ENCODE data around the gene STIM1.

The STIM1 gene

DNA sequence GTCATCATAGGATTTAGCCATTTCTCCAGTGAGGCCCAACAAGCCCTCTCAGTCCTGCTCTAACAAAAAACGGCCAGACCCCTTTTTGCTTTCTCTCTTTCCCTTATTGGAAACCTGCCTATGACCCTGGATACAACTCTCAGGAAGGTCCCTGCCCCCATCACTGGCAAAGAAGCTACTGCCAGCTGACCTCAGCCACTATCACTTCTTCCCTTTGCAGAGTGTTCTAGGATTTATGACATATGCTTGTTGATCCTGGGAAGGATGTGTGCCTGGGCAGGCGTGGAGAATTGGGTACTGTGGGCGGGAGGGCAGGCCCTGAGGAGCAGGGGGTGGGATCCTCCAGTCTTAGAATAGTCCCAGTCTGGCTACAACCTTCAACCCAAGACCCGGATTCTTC lies 39.6 kb upstream of the STIM1 start:
- no peak for TF ChIP-seq YY1 (IDR thresholded peaks at IDR 0.05; ENCODE audit: insufficient read depth, insufficient read length)
- TF ChIP-seq SUZ12 (IDR thresholded peaks at IDR 0.05; ENCODE audit: extremely low read depth, insufficient read depth, insufficient read length) = no peak
- no peak for TF ChIP-seq ZNF274 (IDR thresholded peaks at IDR 0.05; ENCODE audit: low read depth, low read length)
- Histone ChIP-seq H3K4me1 (ENCODE audit: insufficient read depth, insufficient read length) (peaks cover 4% of the 10 kb centered on the region), H3K9me3 (ENCODE audit: insufficient read depth, low read length) (no peaks in the 10 kb centered on the region), H3K9ac (ENCODE audit: insufficient read length, low read depth) (no peak overlapping the region), H3K4me3 (ENCODE audit: insufficient read length, low read depth) (no peak overlapping the region), H3K27me3 (ENCODE audit: insufficient read depth, insufficient read length) (no peaks in the 10 kb centered on the region), H3K36me3 (ENCODE audit: insufficient read depth, insufficient read length, low read length) (peaks cover 21% of the 10 kb centered on the region)
- no peak for DNase-seq (ENCODE audit: low read depth, low spot score)

DNA sequence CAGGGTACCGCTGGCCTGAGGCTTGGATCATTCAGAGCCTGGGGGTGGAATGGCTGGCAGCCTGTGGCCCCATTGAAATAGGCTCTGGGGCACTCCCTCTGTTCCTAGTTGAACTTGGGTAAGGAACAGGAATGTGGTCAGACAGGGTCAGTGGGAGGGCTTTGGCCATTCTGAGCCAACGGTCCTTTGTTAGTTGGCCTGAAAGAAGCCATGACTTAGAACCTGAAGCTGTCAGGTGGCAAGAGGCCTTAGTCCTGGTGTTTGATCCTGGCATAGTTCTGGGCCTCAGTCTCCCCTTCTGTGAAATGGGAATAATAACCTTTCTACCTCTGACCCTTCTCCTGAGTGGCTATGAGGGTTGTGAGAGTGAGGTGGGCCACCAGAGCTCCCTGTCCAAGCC lies 38.8 kb upstream of the STIM1 start:
- TF ChIP-seq SUZ12 (IDR thresholded peaks at IDR 0.05; ENCODE audit: extremely low read depth, insufficient read depth, insufficient read length) = no peak
- H3K4me1 ChIP-seq (ENCODE audit: insufficient read depth, insufficient read length) = no peaks in the 10 kb centered on the region
- no peak overlapping the region for H3K4me3 ChIP-seq (ENCODE audit: insufficient read length, low read depth)
- H3K36me3 ChIP-seq (ENCODE audit: insufficient read depth, insufficient read length, low read length) = peaks cover 16% of the 10 kb centered on the region
- H3K9me3 ChIP-seq (ENCODE audit: insufficient read depth, low read length) = no peaks in the 10 kb centered on the region
- no peaks in the 10 kb centered on the region for H3K27me3 ChIP-seq (ENCODE audit: insufficient read depth, insufficient read length)
- no peak for DNase-seq (ENCODE audit: low read depth, low spot score)
- no peak overlapping the region for H3K9ac ChIP-seq (ENCODE audit: insufficient read length, low read depth)

DNA sequence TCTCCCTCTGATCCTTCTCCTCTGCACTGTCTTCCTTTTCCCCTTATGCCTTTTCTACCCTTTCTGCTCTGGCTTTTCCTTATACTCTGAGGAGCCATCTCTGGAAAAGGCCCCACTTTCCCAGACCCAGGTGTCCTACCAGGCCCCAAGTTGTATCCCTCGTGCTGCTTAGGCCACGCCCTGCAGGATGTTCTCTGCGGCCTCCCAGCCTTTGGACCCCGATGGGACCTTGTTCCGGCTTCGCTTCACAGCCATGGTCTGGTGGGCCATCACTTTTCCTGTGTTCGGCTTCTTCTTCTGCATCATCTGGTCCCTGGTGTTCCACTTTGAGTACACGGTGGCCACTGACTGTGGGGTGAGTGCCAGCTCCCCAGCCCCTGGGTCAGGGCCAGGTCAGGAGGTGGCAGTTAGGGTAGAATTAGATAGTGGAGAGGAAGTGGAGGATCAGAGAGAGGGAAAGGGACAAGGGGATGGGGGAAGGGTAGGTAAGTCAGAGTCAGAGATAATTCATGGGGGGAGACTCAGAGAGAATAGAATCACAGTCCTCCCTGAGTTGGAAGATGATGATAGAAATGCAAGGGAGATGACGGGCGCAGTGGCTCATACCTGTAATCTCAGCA lies 38.2 kb upstream of the STIM1 start:
- no peak for DNase-seq (ENCODE audit: low read depth, low spot score)
- H3K9me3 ChIP-seq (ENCODE audit: insufficient read depth, low read length) = no peaks in the 10 kb centered on the region
- H3K9ac ChIP-seq (ENCODE audit: insufficient read length, low read depth) = no peak overlapping the region
- peaks cover 16% of the 10 kb centered on the region for H3K36me3 ChIP-seq (ENCODE audit: insufficient read depth, insufficient read length, low read length)
- no peaks in the 10 kb centered on the region for H3K4me1 ChIP-seq (ENCODE audit: insufficient read depth, insufficient read length)
- H3K27me3 ChIP-seq (ENCODE audit: insufficient read depth, insufficient read length) = no peaks in the 10 kb centered on the region
- no peak for TF ChIP-seq ZNF274 (IDR thresholded peaks at IDR 0.05; ENCODE audit: low read depth, low read length)
- no peak overlapping the region for H3K4me3 ChIP-seq (ENCODE audit: insufficient read length, low read depth)

DNA sequence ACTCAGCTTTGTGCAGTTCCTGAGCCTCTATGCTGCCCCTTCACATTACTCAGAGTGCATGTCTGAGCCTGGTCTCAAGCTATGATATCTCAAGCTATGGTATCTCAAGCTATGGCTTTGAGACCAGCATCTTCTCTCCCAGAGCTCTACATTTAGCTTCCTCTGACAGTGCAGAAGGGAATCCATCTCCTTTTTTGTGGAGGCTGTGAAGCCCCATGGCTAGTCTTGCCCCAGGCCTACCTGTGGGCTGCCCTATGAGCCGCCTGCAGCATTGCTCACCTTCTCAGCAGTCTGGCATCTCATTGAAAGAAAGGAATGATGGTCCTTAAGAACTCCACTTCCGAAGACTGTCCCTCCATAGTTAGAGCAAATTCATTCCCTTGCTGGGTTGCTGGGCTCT lies 34.5 kb upstream of the STIM1 start:
- no peaks in the 10 kb centered on the region for H3K9me3 ChIP-seq (ENCODE audit: insufficient read depth, low read length)
- TF ChIP-seq SUZ12 (IDR thresholded peaks at IDR 0.05; ENCODE audit: extremely low read depth, insufficient read depth, insufficient read length) (no peak), YY1 (IDR thresholded peaks at IDR 0.05; ENCODE audit: insufficient read depth, insufficient read length) (no peak), ZNF274 (IDR thresholded peaks at IDR 0.05; ENCODE audit: low read depth, low read length) (no peak)

DNA sequence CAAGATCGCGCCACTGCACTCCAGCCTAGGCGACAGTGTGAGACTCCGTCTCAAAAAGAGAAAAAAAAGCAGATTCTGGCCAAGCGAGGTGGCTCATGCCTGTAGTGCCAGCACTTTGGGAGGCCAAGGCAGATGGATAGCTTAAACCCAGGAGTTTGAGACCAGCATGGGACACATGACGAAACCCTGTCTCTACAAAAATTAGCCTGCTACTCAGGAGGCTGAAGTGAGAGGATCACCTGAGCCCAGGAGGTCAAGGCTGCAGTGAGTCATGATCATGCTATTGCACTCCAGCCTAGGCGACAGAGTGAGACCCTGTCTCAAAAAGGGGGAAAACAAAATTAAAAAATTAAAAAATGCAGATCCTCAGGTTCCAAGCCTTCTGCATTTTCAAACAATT lies 33.2 kb upstream of the STIM1 start:
- no peak for DNase-seq (ENCODE audit: low read depth, low spot score)
- H3K36me3 ChIP-seq (ENCODE audit: insufficient read depth, insufficient read length, low read length) = peaks cover 50% of the 10 kb centered on the region
- peaks cover 20% of the 10 kb centered on the region for H3K4me1 ChIP-seq (ENCODE audit: insufficient read depth, insufficient read length)
- H3K27me3 ChIP-seq (ENCODE audit: insufficient read depth, insufficient read length) = no peaks in the 10 kb centered on the region
- no peaks in the 10 kb centered on the region for H3K9me3 ChIP-seq (ENCODE audit: insufficient read depth, low read length)
- H3K4me3 ChIP-seq (ENCODE audit: insufficient read length, low read depth) = no peak overlapping the region
- TF ChIP-seq ZNF274 (IDR thresholded peaks at IDR 0.05; ENCODE audit: low read depth, low read length) = no peak
- TF ChIP-seq YY1 (IDR thresholded peaks at IDR 0.05; ENCODE audit: insufficient read depth, insufficient read length) = no peak
- TF ChIP-seq SUZ12 (IDR thresholded peaks at IDR 0.05; ENCODE audit: extremely low read depth, insufficient read depth, insufficient read length) = no peak
- H3K9ac ChIP-seq (ENCODE audit: insufficient read length, low read depth) = no peak overlapping the region

More for the DNA sequence above, 34.5 kb upstream of the STIM1 start:
- H3K27me3 ChIP-seq (ENCODE audit: insufficient read depth, insufficient read length) = no peaks in the 10 kb centered on the region
- no peak for DNase-seq (ENCODE audit: low read depth, low spot score)
- H3K36me3 ChIP-seq (ENCODE audit: insufficient read depth, insufficient read length, low read length) = peaks cover 36% of the 10 kb centered on the region
- H3K9ac ChIP-seq (ENCODE audit: insufficient read length, low read depth) = no peak overlapping the region
- no peak overlapping the region for H3K4me3 ChIP-seq (ENCODE audit: insufficient read length, low read depth)
- H3K4me1 ChIP-seq (ENCODE audit: insufficient read depth, insufficient read length) = peaks cover 12% of the 10 kb centered on the region

DNA sequence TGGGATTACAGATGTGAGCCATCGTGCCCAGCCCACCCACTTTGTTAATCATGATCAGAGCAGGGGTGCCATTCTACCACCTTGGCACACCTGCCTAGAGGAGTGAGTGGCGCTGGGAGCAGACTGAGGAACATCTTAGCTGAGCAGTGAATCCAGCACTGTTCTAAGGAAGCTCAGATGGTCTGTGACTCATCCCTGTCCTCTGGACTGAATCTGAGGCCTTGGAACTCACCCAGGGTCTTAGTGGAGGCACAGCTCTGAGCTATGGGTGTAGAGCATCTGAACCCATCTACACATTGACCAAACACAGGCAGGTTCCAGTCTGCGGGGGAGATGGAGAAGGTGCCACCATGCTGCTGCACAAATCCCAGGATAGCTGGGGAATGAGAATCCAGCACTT lies 32.2 kb upstream of the STIM1 start:
- no peaks in the 10 kb centered on the region for H3K9me3 ChIP-seq (ENCODE audit: insufficient read depth, low read length)
- H3K9ac ChIP-seq (ENCODE audit: insufficient read length, low read depth) = no peak overlapping the region
- H3K36me3 ChIP-seq (ENCODE audit: insufficient read depth, insufficient read length, low read length) = peaks cover 60% of the 10 kb centered on the region
- H3K4me1 ChIP-seq (ENCODE audit: insufficient read depth, insufficient read length) = peaks cover 27% of the 10 kb centered on the region
- H3K4me3 ChIP-seq (ENCODE audit: insufficient read length, low read depth) = no peak overlapping the region
- TF ChIP-seq SUZ12 (IDR thresholded peaks at IDR 0.05; ENCODE audit: extremely low read depth, insufficient read depth, insufficient read length) = no peak
- no peak for TF ChIP-seq YY1 (IDR thresholded peaks at IDR 0.05; ENCODE audit: insufficient read depth, insufficient read length)
- no peak for TF ChIP-seq ZNF274 (IDR thresholded peaks at IDR 0.05; ENCODE audit: low read depth, low read length)
- no peak for DNase-seq (ENCODE audit: low read depth, low spot score)
- no peaks in the 10 kb centered on the region for H3K27me3 ChIP-seq (ENCODE audit: insufficient read depth, insufficient read length)

DNA sequence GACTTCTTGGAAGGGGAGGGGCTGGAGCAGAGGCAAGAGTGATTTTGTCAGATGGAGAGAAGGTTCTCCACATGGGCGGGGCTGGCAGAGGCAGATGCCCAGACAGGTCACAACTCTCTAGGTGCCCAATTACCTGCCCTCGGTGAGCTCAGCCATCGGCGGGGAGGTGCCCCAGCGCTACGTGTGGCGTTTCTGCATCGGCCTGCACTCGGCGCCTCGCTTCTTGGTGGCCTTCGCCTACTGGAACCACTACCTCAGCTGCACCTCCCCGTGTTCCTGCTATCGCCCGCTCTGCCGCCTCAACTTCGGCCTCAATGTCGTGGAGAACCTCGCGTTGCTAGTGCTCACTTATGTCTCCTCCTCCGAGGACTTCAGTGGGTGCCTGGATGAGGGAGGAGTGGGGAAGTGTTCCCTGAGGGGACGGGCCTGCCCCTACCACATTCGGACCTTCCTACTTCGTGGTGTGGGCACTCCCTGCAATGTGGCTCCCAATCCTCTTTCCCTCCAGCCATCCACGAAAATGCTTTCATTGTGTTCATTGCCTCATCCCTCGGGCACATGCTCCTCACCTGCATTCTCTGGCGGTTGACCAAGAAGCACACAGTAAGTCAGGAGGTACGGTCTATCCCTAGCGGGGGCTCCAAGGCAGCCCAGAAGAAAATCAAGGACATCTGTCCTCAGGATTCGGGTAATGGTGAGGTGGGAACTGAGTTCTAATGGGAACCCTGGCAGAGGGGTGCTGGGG lies 31.5 kb upstream of the STIM1 start:
- Histone ChIP-seq H3K9me3 (ENCODE audit: insufficient read depth, low read length) (no peaks in the 10 kb centered on the region), H3K27me3 (ENCODE audit: insufficient read depth, insufficient read length) (no peaks in the 10 kb centered on the region), H3K4me1 (ENCODE audit: insufficient read depth, insufficient read length) (peaks cover 27% of the 10 kb centered on the region), H3K4me3 (ENCODE audit: insufficient read length, low read depth) (no peak overlapping the region), H3K9ac (ENCODE audit: insufficient read length, low read depth) (no peak overlapping the region), H3K36me3 (ENCODE audit: insufficient read depth, insufficient read length, low read length) (peaks cover 63% of the 10 kb centered on the region)
- no peak for DNase-seq (ENCODE audit: low read depth, low spot score)
- TF ChIP-seq ZNF274 (IDR thresholded peaks at IDR 0.05; ENCODE audit: low read depth, low read length) (no peak), YY1 (IDR thresholded peaks at IDR 0.05; ENCODE audit: insufficient read depth, insufficient read length) (no peak), SUZ12 (IDR thresholded peaks at IDR 0.05; ENCODE audit: extremely low read depth, insufficient read depth, insufficient read length) (no peak)
